Measurements from ENCODE around the gene AUTS2. TPM values are rescaled to one million over a fixed set of nuclear protein-coding genes. Genes with fewer than 3 reads are reported as not detected.
A peak's percentile ranks its signal among the peaks of the same experiment; 100 is the strongest.

AUTS2 gene
- total RNA-seq, 1 experiment from 2014 or later = 256 TPM

DNA sequence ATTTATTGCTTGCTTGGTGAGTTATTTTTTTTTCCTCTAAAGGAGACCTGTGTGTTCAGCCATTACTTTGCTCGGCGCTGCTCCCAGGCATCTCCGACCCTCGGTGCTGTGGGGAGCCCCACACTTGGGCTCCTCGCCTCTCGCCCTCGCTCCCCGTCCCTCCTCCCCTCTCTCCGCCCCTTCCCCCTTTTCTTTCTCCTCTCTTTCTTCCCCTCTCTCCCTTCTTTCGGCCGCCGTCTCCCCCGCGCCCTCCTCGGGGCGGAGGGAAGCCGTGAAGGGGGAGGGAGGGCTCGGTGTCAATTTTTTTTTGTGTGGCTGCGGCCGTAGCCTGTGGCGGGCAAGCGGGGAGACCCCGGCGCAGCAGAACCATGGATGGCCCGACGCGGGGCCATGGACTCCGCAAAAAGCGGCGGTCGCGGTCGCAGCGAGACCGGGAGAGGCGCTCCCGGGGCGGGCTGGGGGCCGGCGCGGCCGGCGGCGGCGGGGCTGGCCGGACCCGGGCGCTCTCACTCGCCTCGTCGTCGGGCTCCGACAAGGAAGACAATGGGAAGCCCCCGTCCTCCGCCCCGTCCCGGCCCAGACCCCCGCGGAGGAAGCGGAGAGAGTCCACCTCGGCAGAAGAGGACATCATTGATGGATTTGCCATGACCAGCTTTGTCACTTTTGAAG, 1.1 kb downstream of the AUTS2 start:
- no peak overlapping the region for H3K14ac ChIP-seq (ENCODE audit: insufficient read depth, low read length)
- H3K4me3 Mint-ChIP-seq = peak overlapping the region; percentile 82 to 98
- no peak overlapping the region for H2BK12ac ChIP-seq (ENCODE audit: insufficient read length, low read depth, low read length)
- no peaks in the 10 kb centered on the region for H3K79me1 ChIP-seq (ENCODE audit: insufficient read depth, low read depth, low read length, poor library complexity, severe bottlenecking)
- peak overlapping the region; percentile 80 for H3K4me2 ChIP-seq (ENCODE audit: insufficient read depth, insufficient read length, low read length)
- H3K4ac ChIP-seq (ENCODE audit: low read depth, low read length) = no peak overlapping the region
- no peak overlapping the region for H2AFZ ChIP-seq (ENCODE audit: low read length)
- no peak overlapping the region for H4K8ac ChIP-seq (replicated peaks; ENCODE audit: insufficient read length, low read depth, low read length)
- H4K20me1 ChIP-seq (ENCODE audit: control insufficient read depth, insufficient read depth, insufficient read length) = no peaks in the 10 kb centered on the region
- no peak overlapping the region for H2BK120ac ChIP-seq (ENCODE audit: low read depth, low read length, poor library complexity, severe bottlenecking)
- DNase-seq = peak; percentile 34
- TF ChIP-seq, protein P1, sequence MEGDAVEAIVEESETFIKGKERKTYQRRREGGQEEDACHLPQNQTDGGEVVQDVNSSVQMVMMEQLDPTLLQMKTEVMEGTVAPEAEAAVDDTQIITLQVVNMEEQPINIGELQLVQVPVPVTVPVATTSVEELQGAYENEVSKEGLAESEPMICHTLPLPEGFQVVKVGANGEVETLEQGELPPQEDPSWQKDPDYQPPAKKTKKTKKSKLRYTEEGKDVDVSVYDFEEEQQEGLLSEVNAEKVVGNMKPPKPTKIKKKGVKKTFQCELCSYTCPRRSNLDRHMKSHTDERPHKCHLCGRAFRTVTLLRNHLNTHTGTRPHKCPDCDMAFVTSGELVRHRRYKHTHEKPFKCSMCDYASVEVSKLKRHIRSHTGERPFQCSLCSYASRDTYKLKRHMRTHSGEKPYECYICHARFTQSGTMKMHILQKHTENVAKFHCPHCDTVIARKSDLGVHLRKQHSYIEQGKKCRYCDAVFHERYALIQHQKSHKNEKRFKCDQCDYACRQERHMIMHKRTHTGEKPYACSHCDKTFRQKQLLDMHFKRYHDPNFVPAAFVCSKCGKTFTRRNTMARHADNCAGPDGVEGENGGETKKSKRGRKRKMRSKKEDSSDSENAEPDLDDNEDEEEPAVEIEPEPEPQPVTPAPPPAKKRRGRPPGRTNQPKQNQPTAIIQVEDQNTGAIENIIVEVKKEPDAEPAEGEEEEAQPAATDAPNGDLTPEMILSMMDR (conservative IDR thresholded peaks at IDR 0.05) = no peak
- no peak overlapping the region; a peak in 1 of 7 replicates for H3K27ac Mint-ChIP-seq
- no peaks in the 10 kb centered on the region for H3K36me3 Mint-ChIP-seq (ENCODE audit: insufficient read depth in 1 of 3, low read depth in 3 of 3)
- peaks cover 4 to 11% of the 10 kb centered on the region in 2 experiments for H3K4me1 Mint-ChIP-seq
- peaks cover 57% of the 10 kb centered on the region for H3K27me3 ChIP-seq (ENCODE audit: insufficient read depth, low read length)
- no peaks in the 10 kb centered on the region for H3K9me3 ChIP-seq (ENCODE audit: control insufficient read depth, low read depth, low read length)
- H3K18ac ChIP-seq (ENCODE audit: insufficient read length, low read depth, low read length) = no peak overlapping the region
- H3K27ac ChIP-seq (ENCODE audit: insufficient read length, low read depth, low read length) = no peak overlapping the region
- no peak overlapping the region for H2AK5ac ChIP-seq (ENCODE audit: insufficient read length, low read length)
- H2BK15ac ChIP-seq (ENCODE audit: low read depth, low read length) = no peak overlapping the region
- H3K9me3 Mint-ChIP-seq = no peaks in the 10 kb centered on the region; a peak in 2 of 5 replicates
- no peak overlapping the region for H3K23ac ChIP-seq (ENCODE audit: insufficient read length, low read depth, low read length)
- H3T11ph ChIP-seq (ENCODE audit: low read length) = no peak overlapping the region
- no peak overlapping the region for H2BK5ac ChIP-seq (ENCODE audit: insufficient read length, low read length)
- H3K79me2 ChIP-seq (ENCODE audit: insufficient read depth, low read length) = no peaks in the 10 kb centered on the region
- peaks cover 37% of the 10 kb centered on the region for H3K27me3 Mint-ChIP-seq (ENCODE audit: low read depth)
- WGBS (ENCODE audit: extremely low coverage, insufficient read length, low lambda C conversion rate) = no CpG with 5 or more reads among the region's 61 CpGs
- H2BK20ac ChIP-seq (ENCODE audit: low read depth, low read length, poor library complexity, severe bottlenecking) = no peak overlapping the region
- H4K5ac ChIP-seq (ENCODE audit: insufficient read length, low read depth, low read length) = no peak overlapping the region
- no peak overlapping the region for H4K91ac ChIP-seq (ENCODE audit: insufficient read length, low read depth, low read length)
- H3K23me2 ChIP-seq (ENCODE audit: insufficient read length, low read depth, low read length, poor library complexity, severe bottlenecking) = peaks cover 14% of the 10 kb centered on the region
- H3K4me1 ChIP-seq (ENCODE audit: insufficient read depth, low read length) = no peaks in the 10 kb centered on the region; the same call in 1 of the 2 replicates
- H3K9ac ChIP-seq (ENCODE audit: extremely low read depth, insufficient read length, low read length) = no peak overlapping the region
- H3K56ac ChIP-seq (ENCODE audit: insufficient read length, low read depth, low read length) = no peak overlapping the region

Data from H9 (cell line).